GM23338 (cell line): Measurements from ENCODE around the gene GNAS. TPM values are rescaled to one million over a fixed set of nuclear protein-coding genes. Genes with fewer than 3 reads are reported as not detected.

ENCODE experiments used
- ATAC-seq: fragments of 200-7000 bp; cut with Tn5 transposase; 3 replicates; pipeline ENCODE4 v1.9.1; 2020
- DNase-seq: peaks from one replicate; pipeline ENCODE4 v3.0.0-alpha.2; 2015; ENCODE audit warnings: low spot score
- H2AFZ ChIP-seq: fragments of 200-600 bp; sonication (generic); 2 replicates; pipeline ENCODE4 v1.8.0; 2016; ENCODE audit warnings: antibody characterized with exemption, mild to moderate bottlenecking, moderate library complexity
- H3F3A ChIP-seq: fragments of 200-600 bp; sonication (generic); replicated peaks from 2 replicates; pipeline ENCODE4 v1.8.0; 2017; ENCODE audit warnings: antibody characterized with exemption, mixed run types, low read depth
- H3K27ac ChIP-seq: fragments of 200-600 bp; sonication (generic); 2 replicates; pipeline ENCODE4 v1.6.1; 2016; ENCODE audit warnings: low read depth
- H3K27me3 ChIP-seq: fragments of 200-600 bp; sonication (generic); 2 replicates; pipeline ENCODE4 v1.8.0; 2016; ENCODE audit warnings: mild to moderate bottlenecking, mixed run types, moderate library complexity; ENCODE audit not compliant: insufficient read depth
- H3K36me3 ChIP-seq: fragments of 200-600 bp; sonication (generic); 2 replicates; pipeline ENCODE4 v1.8.0; 2016; ENCODE audit warnings: mild to moderate bottlenecking; ENCODE audit not compliant: insufficient read depth
- H3K4me1 ChIP-seq: fragments of 200-600 bp; sonication (generic); 2 replicates; pipeline ENCODE4 v1.8.0; 2016; ENCODE audit warnings: mild to moderate bottlenecking, moderate library complexity; ENCODE audit not compliant: insufficient read depth
- H3K4me2 ChIP-seq: fragments of 200-600 bp; sonication (generic); 2 replicates; pipeline ENCODE4 v1.7.1; 2017; ENCODE audit warnings: mixed run types
- H3K4me3 ChIP-seq: fragments of 200-600 bp; sonication (generic); 2 replicates; pipeline ENCODE4 v1.6.1; 2016; ENCODE audit warnings: mixed run types
- H3K79me2 ChIP-seq: fragments of 200-600 bp; sonication (generic); replicated peaks from 2 replicates; pipeline ENCODE4 v1.8.0; 2017; ENCODE audit warnings: mild to moderate bottlenecking; ENCODE audit not compliant: insufficient read depth
- H3K9me2 ChIP-seq: fragments of 200-600 bp; sonication (generic); 2 replicates; pipeline ENCODE4 v1.8.0; 2017; ENCODE audit not compliant: insufficient read depth
- H4K20me1 ChIP-seq: fragments of 200-600 bp; sonication (generic); replicated peaks from 2 replicates; pipeline ENCODE4 v1.8.0; 2017; ENCODE audit warnings: mild to moderate bottlenecking; ENCODE audit not compliant: insufficient read depth
- H3K27ac Mint-ChIP-seq: 2 replicates; pipeline ENCODE4 v1.8.0; 2020; ENCODE audit warnings: inconsistent platforms, mild to moderate bottlenecking, moderate library complexity, mixed read lengths
- H3K27me3 Mint-ChIP-seq: 3 replicates; pipeline ENCODE4 v1.8.0; 2022; ENCODE audit warnings: low read depth, mild to moderate bottlenecking, moderate library complexity, mixed read lengths, inconsistent platforms; ENCODE audit not compliant: insufficient read depth, poor library complexity
- H3K36me3 Mint-ChIP-seq: 3 replicates; pipeline ENCODE4 v1.8.0; 2021; ENCODE audit warnings: low read depth, mild to moderate bottlenecking, inconsistent platforms, moderate library complexity, mixed read lengths
- H3K4me1 Mint-ChIP-seq: 3 replicates; pipeline ENCODE4 v1.8.0; 2020; ENCODE audit warnings: mild to moderate bottlenecking, inconsistent platforms, mixed read lengths
- H3K4me3 Mint-ChIP-seq: 3 replicates; pipeline ENCODE4 v1.8.0; 2021; ENCODE audit warnings: moderate library complexity, mild to moderate bottlenecking, inconsistent platforms, mixed read lengths
- H3K9me3 Mint-ChIP-seq: 3 replicates; pipeline ENCODE4 v1.8.0; 2020; ENCODE audit warnings: moderate library complexity, mild to moderate bottlenecking, inconsistent platforms, mixed read lengths
- CTCF ChIP-seq, 2 experiments: fragments of 200-600 bp in 1 of 2; sonication (generic) in 1 of 2; conservative IDR thresholded peaks; 2 replicates each; pipeline versions ENCODE4 v1.5.1 to v1.6.1; 2016 to 2017; ENCODE audit warnings: antibody characterized with exemption in 2 of 2, low read depth in 2 of 2, mild to moderate bottlenecking in 2 of 2, moderate library complexity in 1 of 2
- EZH2 ChIP-seq: fragments of 200-600 bp; sonication (generic); IDR thresholded peaks from one replicate; pipeline ENCODE4 v1.8.0; 2017; ENCODE audit warnings: antibody characterized with exemption, mild to moderate bottlenecking, low read depth; ENCODE audit not compliant: unreplicated experiment
- EZH2phosphoT487 ChIP-seq: fragments of 200-600 bp; sonication (generic); IDR thresholded peaks from one replicate; pipeline ENCODE4 v1.8.1; 2018; ENCODE audit warnings: antibody characterized with exemption; ENCODE audit not compliant: unreplicated experiment
- JUNB ChIP-seq: IDR thresholded peaks from one replicate; pipeline ENCODE4 v1.6.1; 2016; ENCODE audit warnings: antibody characterized with exemption; ENCODE audit not compliant: unreplicated experiment
- ZNF114 ChIP-seq: fragments of 250-450 bp; sonication (Bioruptor Pico); IDR thresholded peaks from 2 replicates; pipeline ENCODE4 v1.5.0; 2020; ENCODE audit warnings: mild to moderate bottlenecking, moderate library complexity
- ZNF462 ChIP-seq: fragments of 250-450 bp; sonication (Bioruptor Pico); IDR thresholded peaks from 2 replicates; pipeline ENCODE4 v1.5.0; 2020; ENCODE audit warnings: mild to moderate bottlenecking, moderate library complexity
- polyA plus RNA-seq: library from polyadenylated mRNA; unstranded; fragments of >200 nt; fragmentation: Nextera tagmentation; extraction: Ambion mirVana; gene quantifications from 2 replicates; pipeline ENCODE4 v1.2.1, GENCODE V29; 2016
- total RNA-seq: library from RNA; depleted of rRNA; stranded (reverse); fragments of >200 nt; shearing (Covaris generic); gene quantifications from 2 replicates; pipeline ENCODE4 v1.2.3, GENCODE V29; 2014
- TF ChIP-seq, protein P1 (sequence below): IDR thresholded peaks from 2 replicates; pipeline ENCODE4 v1.6.1; 2016; ENCODE audit warnings: antibody characterized with exemption

Gene GNAS
- total and polyA plus RNA-seq, 2 experiments from 2014 or later: 917 to 1,042 TPM

- no peak for TF ChIP-seq ZNF462 (CRISPR knock-in tag)
- TF ChIP-seq EZH2: no peak
- TF ChIP-seq, protein P1, sequence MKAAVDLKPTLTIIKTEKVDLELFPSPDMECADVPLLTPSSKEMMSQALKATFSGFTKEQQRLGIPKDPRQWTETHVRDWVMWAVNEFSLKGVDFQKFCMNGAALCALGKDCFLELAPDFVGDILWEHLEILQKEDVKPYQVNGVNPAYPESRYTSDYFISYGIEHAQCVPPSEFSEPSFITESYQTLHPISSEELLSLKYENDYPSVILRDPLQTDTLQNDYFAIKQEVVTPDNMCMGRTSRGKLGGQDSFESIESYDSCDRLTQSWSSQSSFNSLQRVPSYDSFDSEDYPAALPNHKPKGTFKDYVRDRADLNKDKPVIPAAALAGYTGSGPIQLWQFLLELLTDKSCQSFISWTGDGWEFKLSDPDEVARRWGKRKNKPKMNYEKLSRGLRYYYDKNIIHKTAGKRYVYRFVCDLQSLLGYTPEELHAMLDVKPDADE: no peak
Observed at GRCh38 chr20:58892141-58892931, 39.8 kb downstream of the GNAS start (continued).

- Histone ChIP-seq H3K36me3 (no peaks in the 10 kb centered on the region), H3K27ac (peak overlapping the region; percentile 90), H2AFZ (no peak overlapping the region), H3K27me3 (peaks cover 8% of the 10 kb centered on the region), H3K4me2 (peak overlapping the region; percentile 62), H3K4me3 (peak overlapping the region; percentile 83), H3K4me1 (peaks cover 49% of the 10 kb centered on the region), H3K79me2 (peaks cover 61% of the 10 kb centered on the region), H3K9me2 (no peaks in the 10 kb centered on the region), H3F3A (peaks cover 6% of the 10 kb centered on the region; the same call in 1 of the 2 replicates), H4K20me1 (peaks cover 18% of the 10 kb centered on the region)
- TF ChIP-seq CTCF (conservative IDR thresholded peaks at IDR 0.05; ENCODE audit: low read depth in 2 of 2) (no peak), ZNF114 (CRISPR knock-in tag) (no peak), JUNB (no peak), EZH2phosphoT487 (no peak)
- peaks cover 19% of the 10 kb centered on the region for H3K27me3 Mint-ChIP-seq
- H3K4me1 Mint-ChIP-seq: peaks cover 51% of the 10 kb centered on the region
- H3K27ac Mint-ChIP-seq: peak overlapping the region; percentile 97
- ATAC-seq (no peak), DNase-seq (no peak)
- H3K36me3 Mint-ChIP-seq: peaks cover 46% of the 10 kb centered on the region
- peak overlapping the region; percentile 95 for H3K4me3 Mint-ChIP-seq
- H3K9me3 Mint-ChIP-seq: no peaks in the 10 kb centered on the region; the same call in 1 of the 3 replicates
Observed at GRCh38 chr20:58892932-58893224, 40.4 kb downstream of the GNAS start.
